GM23248 (cell line): Measurements from ENCODE around the gene B3GAT3. TPM values are rescaled to one million over a fixed set of nuclear protein-coding genes. Genes with fewer than 3 reads are reported as not detected.

Experiments
- DNase-seq: peaks from one replicate; pipeline ENCODE4 v3.0.0-alpha.2; 2015
- H2AFZ ChIP-seq: fragments of 200-600 bp; sonication (generic); 2 replicates; pipeline ENCODE4 v1.6.1; 2016; ENCODE audit warnings: antibody characterized with exemption
- H3F3A ChIP-seq: fragments of 200-600 bp; sonication (generic); 2 replicates; pipeline ENCODE4 v1.6.1; 2016; ENCODE audit warnings: mild to moderate bottlenecking, antibody characterized with exemption, mixed run types; ENCODE audit not compliant: insufficient read depth
- H3K27ac ChIP-seq: fragments of 200-600 bp; sonication (generic); 2 replicates; pipeline ENCODE4 v1.5.1; 2016; ENCODE audit warnings: mild to moderate bottlenecking
- H3K27me3 ChIP-seq: fragments of 200-600 bp; sonication (generic); replicated peaks from 2 replicates; pipeline ENCODE4 v1.6.1; 2016; ENCODE audit warnings: mild to moderate bottlenecking; ENCODE audit not compliant: insufficient read depth
- H3K36me3 ChIP-seq: fragments of 200-600 bp; sonication (generic); 2 replicates; pipeline ENCODE4 v1.6.1; 2016; ENCODE audit warnings: low read depth, mild to moderate bottlenecking
- H3K4me1 ChIP-seq: fragments of 200-600 bp; sonication (generic); 2 replicates; pipeline ENCODE4 v1.6.1; 2016; ENCODE audit warnings: mild to moderate bottlenecking; ENCODE audit not compliant: insufficient read depth
- H3K4me2 ChIP-seq: fragments of 200-600 bp; sonication (generic); one replicate; pipeline ENCODE4 v1.6.1; 2016; ENCODE audit warnings: mild to moderate bottlenecking; ENCODE audit not compliant: unreplicated experiment
- H3K4me3 ChIP-seq: fragments of 200-600 bp; sonication (generic); 2 replicates; pipeline ENCODE4 v1.5.1; 2016; ENCODE audit warnings: mild to moderate bottlenecking
- H3K79me2 ChIP-seq: fragments of 200-600 bp; sonication (generic); 2 replicates; pipeline ENCODE4 v1.6.1; 2016; ENCODE audit warnings: mild to moderate bottlenecking; ENCODE audit not compliant: insufficient read depth
- H3K9ac ChIP-seq: fragments of 200-600 bp; sonication (generic); 2 replicates; pipeline ENCODE4 v1.6.1; 2016; ENCODE audit warnings: mild to moderate bottlenecking
- H3K9me2 ChIP-seq: fragments of 200-600 bp; sonication (generic); 2 replicates; pipeline ENCODE4 v1.6.1; 2016; ENCODE audit warnings: mixed run types, mild to moderate bottlenecking, moderate library complexity; ENCODE audit not compliant: insufficient read depth
- H3K9me3 ChIP-seq: fragments of 200-600 bp; sonication (generic); one replicate; pipeline ENCODE4 v1.6.1; 2017; ENCODE audit warnings: low read depth
- H4K20me1 ChIP-seq: fragments of 200-600 bp; sonication (generic); 2 replicates; pipeline ENCODE4 v1.6.0; 2016; ENCODE audit not compliant: insufficient read depth
- EZH2 ChIP-seq: fragments of 200-600 bp; sonication (generic); IDR thresholded peaks from 2 replicates; pipeline ENCODE4 v1.6.1; 2018; ENCODE audit warnings: antibody characterized with exemption, mild to moderate bottlenecking; ENCODE audit not compliant: insufficient read depth, poor library complexity, severe bottlenecking
- EZH2phosphoT487 ChIP-seq: fragments of 200-600 bp; sonication (generic); IDR thresholded peaks from 2 replicates; pipeline ENCODE4 v1.6.1; 2018; ENCODE audit warnings: antibody characterized with exemption, moderate library complexity, mild to moderate bottlenecking, low read depth; ENCODE audit not compliant: insufficient read depth
- WGBS, 2 experiments: methylation state at CpG; one replicate each; pipeline ENCODE4 v1.1.6; 2015 to 2017; ENCODE audit warnings: low lambda C conversion rate in 2 of 2, low coverage in 1 of 2; ENCODE audit errors: missing lambda C conversion rate in 2 of 2; 5-methylcytosine and 5-hydroxymethylcytosine counted together
- in situ Hi-C: fragments of 300-500 bp; cut with MboI; formaldehyde crosslinking; loops from 2 replicates; pipeline ENCODE4 v1.15.0; 2020
- polyA plus RNA-seq: library from polyadenylated mRNA; unstranded; fragments of >200 nt; fragmentation: Nextera tagmentation; extraction: Ambion mirVana; gene quantifications from 2 replicates; pipeline ENCODE4 v1.2.1, GENCODE V29; 2016
- total RNA-seq: library from RNA; depleted of rRNA; stranded (reverse); fragments of >200 nt; shearing (Covaris generic); gene quantifications from 2 replicates; pipeline ENCODE4 v1.2.3, GENCODE V29; 2014

Gene B3GAT3
- total and polyA plus RNA-seq, 2 experiments from 2014 or later, result 35.6 to 44.2 TPM

DNA sequence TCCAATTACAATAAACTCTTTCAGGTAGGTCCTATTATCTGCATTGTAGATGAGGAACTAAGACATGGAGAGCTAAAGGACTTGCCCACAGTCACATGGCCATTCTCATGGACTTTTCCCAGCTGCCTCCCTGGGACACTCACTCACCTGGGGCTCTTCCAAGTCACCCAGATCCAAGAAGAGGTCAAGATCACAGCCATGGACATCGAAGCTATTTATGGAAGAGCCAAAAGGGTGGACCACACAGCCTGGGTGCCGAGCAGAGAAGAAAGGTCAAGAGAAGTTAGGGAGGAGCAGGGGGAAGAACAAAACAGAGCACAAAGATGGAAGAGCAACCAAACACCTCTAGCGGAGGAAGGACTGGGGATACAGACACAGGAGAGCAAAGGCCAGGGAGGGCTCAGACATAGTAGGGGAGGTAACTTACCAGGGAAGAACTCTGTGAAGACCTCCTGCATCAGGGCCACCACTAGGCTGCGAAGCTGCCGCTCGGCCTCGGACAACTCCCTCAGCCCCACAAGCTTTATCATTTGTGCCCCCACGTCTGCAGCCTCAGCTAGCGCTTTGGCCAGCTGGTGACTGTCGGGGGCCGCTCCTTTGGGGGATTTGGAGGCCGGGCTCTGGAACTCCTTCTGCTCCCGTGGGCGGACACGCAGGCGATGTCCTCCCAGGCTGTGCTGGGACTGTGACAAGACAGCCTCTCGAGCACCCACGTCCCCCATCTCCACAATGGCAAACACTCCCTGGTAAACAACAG, 40.6 kb downstream of the B3GAT3 start:
- Histone ChIP-seq H3K4me1 (no peaks in the 10 kb centered on the region), H3K4me3 (no peak overlapping the region), H3K27me3 (no peaks in the 10 kb centered on the region), H3F3A (peaks cover 4% of the 10 kb centered on the region; the same call in 1 of the 2 replicates), H3K9me3 (no peaks in the 10 kb centered on the region), H3K4me2 (no peak overlapping the region), H3K9ac (no peak overlapping the region), H3K79me2 (peaks cover 44% of the 10 kb centered on the region), H3K27ac (no peak overlapping the region), H4K20me1 (no peaks in the 10 kb centered on the region), H3K36me3 (peaks cover 6% of the 10 kb centered on the region; the same call in 1 of the 2 replicates), H3K9me2 (no peaks in the 10 kb centered on the region), H2AFZ (no peak overlapping the region)
- TF ChIP-seq EZH2 (no peak), EZH2phosphoT487 (no peak)
- WGBS, 2 experiments, result 84 to 89% methylated on average over 17 to 18 of the region's 18 CpGs
- in situ Hi-C loops, result no loop called here
- no peak for DNase-seq

DNA sequence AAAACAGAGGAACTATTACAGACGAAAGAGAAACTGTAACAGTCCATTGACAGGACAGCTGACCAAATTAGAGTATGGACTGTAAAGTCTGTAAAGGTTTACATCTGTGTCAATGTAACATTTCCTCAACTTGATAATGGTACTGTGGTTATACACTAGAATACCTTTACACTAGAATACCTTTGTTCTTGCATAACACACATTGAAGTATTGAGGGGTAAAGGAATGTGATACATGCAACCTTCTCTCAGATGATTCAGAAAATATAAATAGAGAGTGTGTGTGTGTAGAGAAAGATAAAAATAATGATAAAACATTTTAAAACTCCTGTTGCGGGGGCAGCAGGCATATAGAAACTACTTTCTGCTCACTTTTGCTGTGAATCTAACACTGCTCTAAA, 42.5 kb downstream of the B3GAT3 start:
- H3K36me3 ChIP-seq, result peaks cover 6% of the 10 kb centered on the region; the same call in 1 of the 2 replicates
- H3K4me1 ChIP-seq, result peaks cover 6% of the 10 kb centered on the region; the same call in 1 of the 2 replicates
- no peak for DNase-seq
- TF ChIP-seq EZH2phosphoT487, result no peak
- TF ChIP-seq EZH2, result no peak
- peaks cover 4% of the 10 kb centered on the region; the same call in 1 of the 2 replicates for H3F3A ChIP-seq
- in situ Hi-C loops, result no loop called here
- no peak overlapping the region for H3K4me3 ChIP-seq
- no peaks in the 10 kb centered on the region for H4K20me1 ChIP-seq
- H3K27ac ChIP-seq, result no peak overlapping the region
- H3K79me2 ChIP-seq, result peaks cover 46% of the 10 kb centered on the region
- H3K27me3 ChIP-seq, result no peaks in the 10 kb centered on the region
- no peak overlapping the region for H3K4me2 ChIP-seq
- H2AFZ ChIP-seq, result no peak overlapping the region
- no peaks in the 10 kb centered on the region for H3K9me3 ChIP-seq
- 79 to 84% methylated on average over 2 of the region's 2 CpGs for WGBS, 2 experiments
- H3K9ac ChIP-seq, result no peak overlapping the region
- H3K9me2 ChIP-seq, result no peaks in the 10 kb centered on the region

DNA sequence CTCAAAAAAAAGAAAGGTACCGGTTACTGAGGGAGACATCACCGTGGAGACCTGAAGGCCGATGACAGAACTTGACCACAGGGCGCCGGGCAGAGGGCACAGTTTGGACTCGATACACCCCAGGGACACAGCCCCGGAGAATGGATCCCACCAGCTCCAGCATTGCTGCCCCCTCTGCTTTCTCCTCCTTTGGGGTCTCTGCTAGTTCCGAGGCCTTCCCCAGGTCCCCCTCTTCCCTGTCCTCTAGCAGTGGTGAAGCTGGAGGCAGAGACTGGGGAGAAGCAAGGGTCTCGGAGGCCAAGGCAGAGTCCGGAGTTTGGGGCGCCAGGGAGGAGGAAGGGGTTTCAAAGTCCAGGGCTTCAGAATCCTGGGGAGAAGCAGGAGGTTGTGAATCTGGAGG, 43.2 kb downstream of the B3GAT3 start:
- 94% methylated on average over 11 of the region's 11 CpGs for WGBS, 2 experiments
- Histone ChIP-seq H3K9ac (no peak overlapping the region), H3K36me3 (peaks cover 6% of the 10 kb centered on the region; the same call in 1 of the 2 replicates), H2AFZ (no peak overlapping the region), H3F3A (peaks cover 4% of the 10 kb centered on the region; the same call in 1 of the 2 replicates), H3K27ac (no peak overlapping the region), H3K4me2 (no peak overlapping the region), H3K9me2 (no peaks in the 10 kb centered on the region), H3K4me1 (peaks cover 6% of the 10 kb centered on the region; the same call in 1 of the 2 replicates), H3K9me3 (no peaks in the 10 kb centered on the region), H3K27me3 (no peaks in the 10 kb centered on the region), H4K20me1 (no peaks in the 10 kb centered on the region), H3K4me3 (no peak overlapping the region), H3K79me2 (peaks cover 47% of the 10 kb centered on the region)
- DNase-seq, result no peak
- TF ChIP-seq EZH2phosphoT487 (no peak), EZH2 (no peak)
- in situ Hi-C loops, result no loop called here

DNA sequence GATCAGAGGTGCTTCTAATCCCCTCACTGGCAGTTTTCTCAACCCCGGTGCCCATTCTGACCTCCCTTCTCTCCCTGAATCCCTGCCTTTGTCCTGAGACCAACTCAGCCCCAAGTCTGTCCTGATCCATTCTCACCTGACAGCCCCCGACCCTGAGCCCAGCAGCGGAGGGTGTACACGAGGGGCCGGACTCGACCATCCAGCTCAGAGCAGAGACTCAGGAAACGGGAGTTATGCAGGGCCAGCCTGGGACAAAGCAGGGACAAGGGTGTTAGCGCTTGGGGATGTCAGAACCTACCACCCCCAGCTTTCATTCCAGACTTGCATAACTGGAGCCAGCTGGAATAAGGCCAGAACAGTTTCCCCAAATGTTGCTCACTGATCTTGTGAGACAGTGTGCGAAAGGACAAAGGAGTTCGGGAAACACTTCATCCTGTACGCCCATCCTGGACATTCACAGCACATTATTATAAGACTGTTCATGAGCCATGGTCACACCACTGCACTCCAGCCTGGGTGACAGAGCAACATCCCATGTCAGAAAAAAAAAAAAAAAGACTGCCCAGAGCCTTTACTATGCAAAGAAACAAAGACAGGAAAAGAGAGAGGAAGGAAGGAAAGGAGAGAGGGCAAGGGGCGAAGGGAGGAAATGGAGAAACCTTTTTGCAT, 44.6 kb downstream of the B3GAT3 start:
- TF ChIP-seq EZH2 (no peak), EZH2phosphoT487 (no peak)
- 64 to 66% methylated on average over 12 of the region's 12 CpGs for WGBS, 2 experiments
- no peaks in the 10 kb centered on the region for H4K20me1 ChIP-seq
- in situ Hi-C loops, result no loop called here
- H3K9me2 ChIP-seq, result no peaks in the 10 kb centered on the region
- peaks cover 4% of the 10 kb centered on the region; the same call in 1 of the 2 replicates for H3F3A ChIP-seq
- H3K9me3 ChIP-seq, result no peaks in the 10 kb centered on the region
- H2AFZ ChIP-seq, result no peak overlapping the region
- DNase-seq, result no peak
- H3K4me1 ChIP-seq, result peaks cover 8% of the 10 kb centered on the region
- H3K27me3 ChIP-seq, result no peaks in the 10 kb centered on the region
- H3K4me3 ChIP-seq, result no peak overlapping the region
- no peak overlapping the region for H3K27ac ChIP-seq
- H3K79me2 ChIP-seq, result peaks cover 50% of the 10 kb centered on the region
- peaks cover 8% of the 10 kb centered on the region for H3K36me3 ChIP-seq
- no peak overlapping the region; the same call in 1 of the 2 replicates for H3K9ac ChIP-seq
- H3K4me2 ChIP-seq, result no peak overlapping the region
